GM18868 (cell line): Measurements from ENCODE around the gene P4HTM.
A peak's percentile ranks its signal among the peaks of the same experiment; 100 is the strongest.

Experiments used
- ATAC-seq: cut with Tn5 transposase; IDR thresholded peaks from one replicate; pipeline ENCODE4 v1.9.1; 2021; ENCODE audit warnings: mild to moderate bottlenecking, moderate library complexity; ENCODE audit not compliant: unreplicated experiment

Gene P4HTM

DNA sequence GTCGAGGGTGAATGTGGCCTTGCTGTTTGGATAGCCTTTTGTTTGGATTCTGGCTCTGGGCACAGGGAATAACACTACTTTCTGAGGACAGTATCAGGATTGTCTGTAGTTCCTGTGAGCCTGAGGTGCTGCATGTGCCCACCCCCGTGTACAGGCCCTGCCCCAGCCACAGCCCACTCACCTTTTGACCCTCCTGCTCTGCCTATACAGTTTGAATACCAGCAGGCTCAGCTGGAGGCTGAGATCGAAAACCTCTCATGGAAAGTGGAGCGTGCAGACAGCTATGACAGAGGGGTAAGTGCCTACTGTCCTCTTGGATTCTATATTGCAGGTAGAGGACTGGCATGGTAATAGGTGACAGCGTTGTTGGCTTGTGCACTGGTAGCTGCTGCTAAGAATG is 7.4 kb upstream of the P4HTM start:
- ATAC-seq, result no peak

GRCh38 chr3:48983096-48983495 is 6.9 kb upstream of the P4HTM start:
- no peak for ATAC-seq

- ATAC-seq, result no peak
These were observed 5.4 kb upstream of the P4HTM start for GRCh38 chr3:48984663-48985062.

DNA sequence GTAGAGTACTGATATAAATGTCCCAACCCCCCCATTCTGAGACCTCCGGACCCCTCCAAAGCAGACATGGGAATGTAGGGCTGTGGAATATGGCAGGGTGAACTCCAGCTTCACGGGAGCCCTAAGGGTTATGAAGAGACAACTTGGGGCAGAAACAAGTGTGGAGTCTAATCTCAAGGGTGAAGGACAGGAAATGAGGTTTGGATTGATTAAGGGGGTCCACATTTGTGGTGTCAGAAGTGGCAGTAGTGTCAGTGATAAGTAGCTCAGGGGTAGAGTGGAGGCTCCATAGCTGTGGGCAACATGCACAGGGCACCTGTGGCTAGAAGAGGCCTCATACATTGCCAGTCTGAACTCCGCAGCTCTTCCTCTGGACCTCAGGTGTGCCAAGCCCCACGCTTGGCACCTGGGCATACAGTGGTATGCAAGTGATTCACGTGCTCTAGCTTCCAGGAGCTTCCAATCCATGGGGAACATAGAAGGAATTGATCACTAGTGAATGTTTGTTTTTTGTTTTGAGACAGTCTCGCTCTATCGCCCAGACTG is 4.1 kb upstream of the P4HTM start:
- ATAC-seq, result no peak

DNA sequence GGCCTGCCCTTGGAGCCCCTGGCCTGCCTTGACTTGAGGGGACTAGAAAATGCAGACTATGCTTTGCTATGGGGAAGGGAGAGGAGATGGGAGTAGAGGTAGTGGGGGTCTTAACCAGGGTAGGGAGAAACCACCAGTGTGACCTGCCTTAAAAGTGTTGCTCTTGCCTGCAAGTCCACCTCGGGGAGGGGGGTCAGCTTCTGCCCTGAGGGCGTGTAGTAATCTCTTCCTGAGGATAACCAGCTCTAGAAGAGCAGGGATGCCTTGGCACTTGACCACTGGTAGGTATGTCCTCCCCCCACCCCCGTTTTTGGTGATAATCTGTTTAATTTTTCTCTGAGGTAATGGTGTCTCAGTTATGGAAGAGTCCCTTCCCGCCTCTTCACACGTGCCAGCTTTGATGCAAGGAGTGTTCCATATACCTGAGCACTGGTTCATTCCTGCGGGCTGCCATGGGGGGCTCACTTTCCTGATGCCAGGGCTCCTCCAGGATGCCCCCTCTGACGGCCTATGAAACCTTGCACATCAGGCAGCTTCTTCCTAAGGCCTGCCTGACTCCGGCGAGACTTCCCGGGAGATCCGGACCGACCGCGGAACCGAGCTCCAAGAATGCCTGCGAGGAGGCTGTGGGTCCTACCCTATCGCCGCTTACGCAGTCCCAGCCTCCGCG is 780 bp upstream of the P4HTM start:
- no peak for ATAC-seq

- ATAC-seq, result peak; percentile 23
These were observed 812 bp downstream of the P4HTM start for GRCh38 chr3:48990636-48991469.

GRCh38 chr3:48991851-48992545 is 2.0 kb downstream of the P4HTM start:
- ATAC-seq, result no peak

GRCh38 chr3:48993834-48994233 is 3.8 kb downstream of the P4HTM start:
- ATAC-seq, result no peak

DNA sequence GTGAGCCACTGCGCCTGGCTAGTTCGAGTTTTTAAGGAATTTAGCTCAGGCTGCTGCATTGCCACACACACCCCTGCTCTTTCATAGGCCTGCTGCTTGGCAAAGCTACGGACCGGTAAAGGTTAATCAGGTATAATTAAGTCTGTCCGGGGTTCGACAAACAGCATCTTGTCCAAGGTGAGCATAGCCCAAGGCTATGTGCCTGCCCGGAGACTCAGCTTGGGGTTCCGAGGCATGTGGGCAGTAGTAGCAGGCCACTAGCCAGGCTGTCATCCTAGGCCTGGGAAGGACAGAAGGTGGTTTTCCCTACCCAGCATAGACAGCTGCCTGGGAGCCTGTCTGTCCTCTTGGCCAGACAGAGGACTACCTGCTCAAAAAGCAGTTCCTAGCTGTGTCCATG is 6.6 kb downstream of the P4HTM start:
- no peak for ATAC-seq

DNA sequence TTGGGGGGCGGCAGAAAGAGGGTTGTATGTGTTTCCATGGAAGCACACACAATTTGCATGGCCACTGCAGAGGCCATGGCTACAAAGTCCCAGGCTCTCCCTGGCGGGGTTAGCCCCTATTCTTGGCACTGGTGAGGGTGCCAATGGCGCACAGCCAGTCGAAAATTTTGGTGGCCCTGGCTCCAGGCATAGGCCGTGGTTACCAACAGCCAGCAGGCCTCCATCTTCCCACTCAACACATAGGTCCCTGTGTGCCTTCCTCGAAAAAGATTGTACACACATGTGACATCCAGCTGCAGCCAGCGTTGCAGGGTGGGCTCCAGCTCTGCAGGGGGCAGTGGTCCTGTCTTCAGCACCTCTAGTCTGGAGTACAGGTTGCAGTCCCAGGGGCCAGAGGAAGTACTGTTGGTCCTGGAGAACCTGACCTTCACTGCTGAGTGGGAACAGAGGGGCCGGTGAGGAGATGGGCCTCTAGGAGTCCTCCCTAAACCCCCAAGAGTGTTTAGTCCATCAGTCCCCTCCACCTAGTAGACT is 7.1 kb downstream of the P4HTM start:
- no peak for ATAC-seq

- ATAC-seq, result no peak
These were observed 7.9 kb downstream of the P4HTM start for GRCh38 chr3:48997714-48998637.

DNA sequence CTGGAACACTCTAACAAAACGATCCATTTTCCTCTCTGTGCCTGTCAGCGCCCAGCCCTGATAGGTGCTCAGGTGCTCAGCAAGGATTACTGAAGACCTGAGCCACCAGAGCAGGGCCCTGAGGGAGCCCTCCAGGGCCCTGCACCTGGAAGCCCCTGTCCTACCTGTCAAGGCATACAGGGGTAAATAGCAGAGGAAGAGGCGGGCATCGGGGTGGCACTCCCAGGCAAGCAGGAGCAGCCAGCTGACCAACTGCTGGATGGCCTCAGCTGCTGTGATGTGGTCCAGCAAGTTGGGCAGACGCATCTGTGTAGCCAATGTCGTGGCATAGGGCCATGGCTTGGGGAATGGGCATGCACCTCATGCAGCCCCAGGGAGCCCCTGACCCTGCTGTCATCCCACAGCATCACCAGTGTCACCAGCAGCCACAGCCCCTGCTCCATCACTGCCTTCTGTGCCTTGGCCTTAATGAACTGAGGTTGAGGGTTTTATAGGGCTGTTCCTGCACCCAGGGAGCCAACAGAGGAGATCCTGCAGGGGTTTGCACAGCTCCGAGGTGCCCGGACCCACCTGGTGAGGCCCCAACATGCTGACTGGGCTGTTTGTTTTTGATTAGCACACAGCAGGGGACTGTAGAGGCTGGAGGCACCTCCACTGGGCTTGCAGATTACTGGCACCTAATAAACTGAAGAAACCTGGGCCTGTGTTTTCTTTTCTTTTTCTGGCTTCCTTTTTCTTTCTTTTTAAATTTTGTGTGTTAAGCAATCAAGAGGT is 9.2 kb downstream of the P4HTM start:
- no peak for ATAC-seq

DNA sequence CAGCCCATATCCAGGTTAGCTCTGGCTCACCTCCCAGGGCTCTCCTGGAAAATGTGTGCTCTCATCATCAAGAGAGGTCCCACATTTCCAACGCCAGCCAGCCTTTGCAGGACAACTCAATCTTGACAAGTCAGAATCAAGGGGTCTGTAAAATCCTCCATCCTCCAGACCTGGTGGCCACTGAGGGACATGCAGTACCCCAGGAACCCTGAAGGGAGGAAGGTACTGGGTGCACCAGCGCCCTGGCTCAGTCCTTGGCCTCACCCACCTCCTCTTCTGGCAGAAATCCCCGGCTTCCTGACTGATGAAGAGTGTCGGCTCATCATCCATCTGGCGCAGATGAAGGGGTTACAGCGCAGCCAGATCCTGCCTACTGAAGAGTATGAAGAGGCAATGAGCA is 11.1 kb downstream of the P4HTM start:
- ATAC-seq, result no peak

DNA sequence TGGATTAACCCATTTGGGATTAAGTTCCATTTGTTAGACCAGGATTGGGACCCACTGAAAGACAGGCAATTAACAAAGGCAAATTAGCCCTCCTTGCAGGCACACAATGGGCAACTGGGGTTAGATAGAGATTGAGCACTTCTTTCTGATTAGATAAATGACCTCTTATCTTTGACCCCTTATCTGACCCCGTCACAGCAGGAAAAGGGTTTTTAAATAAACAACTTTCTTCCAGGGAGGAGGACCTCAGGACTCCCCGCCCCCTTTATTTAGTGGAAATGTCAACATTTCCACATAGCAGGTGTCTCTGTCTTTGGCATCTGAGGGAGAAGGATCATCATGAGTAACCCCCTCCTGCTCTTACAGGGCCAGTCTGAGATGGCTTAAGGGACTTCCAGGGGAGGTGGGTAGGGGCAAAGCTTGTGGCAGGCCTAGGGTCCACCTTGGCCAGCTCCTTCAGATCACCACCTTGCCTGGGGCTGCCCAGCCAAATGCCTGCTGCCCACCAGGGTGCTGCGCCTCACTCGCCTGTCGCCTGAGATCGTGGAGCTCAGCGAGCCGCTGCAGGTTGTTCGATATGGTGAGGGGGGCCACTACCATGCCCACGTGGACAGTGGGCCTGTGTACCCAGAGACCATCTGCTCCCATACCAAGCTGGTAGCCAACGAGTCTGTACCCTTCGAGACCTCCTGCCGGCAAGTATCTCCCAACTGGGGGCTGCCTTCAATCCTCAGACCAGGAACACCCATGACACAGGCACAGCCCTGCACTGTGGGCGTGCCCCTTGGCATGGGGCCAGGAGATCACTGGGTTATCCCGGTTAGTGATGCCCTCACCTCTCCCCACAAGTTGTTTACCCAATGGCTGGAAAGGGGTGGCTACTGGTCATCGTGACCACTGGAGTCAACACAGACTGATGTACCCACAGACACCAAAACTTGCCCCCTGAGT is 14.6 kb downstream of the P4HTM start:
- ATAC-seq, result no peak

DNA sequence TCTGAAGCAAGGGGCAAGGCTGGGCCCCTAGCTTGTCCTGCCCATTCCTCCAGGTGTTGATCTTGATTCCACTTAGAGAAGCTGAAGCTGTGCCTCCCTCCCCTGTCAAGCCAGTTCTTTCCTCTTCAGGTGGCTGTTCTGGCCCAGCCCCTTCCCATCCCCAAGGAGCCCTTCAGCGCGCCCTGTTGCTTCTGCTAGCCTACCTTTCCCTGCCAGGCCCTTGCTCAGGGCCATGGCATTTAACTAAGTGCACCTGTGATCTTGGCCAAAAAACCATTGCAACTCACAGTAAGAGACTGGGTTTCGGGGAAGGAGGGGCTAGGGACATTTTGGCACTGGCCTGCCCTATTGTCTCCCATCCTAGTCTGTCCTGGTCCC is 15.3 kb downstream of the P4HTM start:
- ATAC-seq, result no peak

DNA sequence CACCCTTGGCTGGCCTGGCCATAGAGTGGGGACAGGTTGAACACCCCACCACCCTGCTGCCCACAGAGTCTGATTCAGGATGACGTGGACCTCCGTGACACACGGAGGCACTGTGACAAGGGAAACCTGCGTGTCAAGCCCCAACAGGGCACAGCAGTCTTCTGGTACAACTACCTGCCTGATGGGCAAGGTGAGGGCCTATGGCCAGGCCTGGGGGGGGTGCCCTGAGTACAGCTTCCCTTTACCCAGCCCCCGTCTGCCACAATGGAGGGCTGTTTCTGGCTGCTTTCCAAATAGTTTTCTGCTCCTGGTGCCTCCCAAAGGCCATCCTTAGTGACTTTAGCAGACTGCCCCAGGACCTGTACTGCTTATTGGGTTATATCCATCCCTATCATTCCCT is 16.0 kb downstream of the P4HTM start:
- no peak for ATAC-seq

DNA sequence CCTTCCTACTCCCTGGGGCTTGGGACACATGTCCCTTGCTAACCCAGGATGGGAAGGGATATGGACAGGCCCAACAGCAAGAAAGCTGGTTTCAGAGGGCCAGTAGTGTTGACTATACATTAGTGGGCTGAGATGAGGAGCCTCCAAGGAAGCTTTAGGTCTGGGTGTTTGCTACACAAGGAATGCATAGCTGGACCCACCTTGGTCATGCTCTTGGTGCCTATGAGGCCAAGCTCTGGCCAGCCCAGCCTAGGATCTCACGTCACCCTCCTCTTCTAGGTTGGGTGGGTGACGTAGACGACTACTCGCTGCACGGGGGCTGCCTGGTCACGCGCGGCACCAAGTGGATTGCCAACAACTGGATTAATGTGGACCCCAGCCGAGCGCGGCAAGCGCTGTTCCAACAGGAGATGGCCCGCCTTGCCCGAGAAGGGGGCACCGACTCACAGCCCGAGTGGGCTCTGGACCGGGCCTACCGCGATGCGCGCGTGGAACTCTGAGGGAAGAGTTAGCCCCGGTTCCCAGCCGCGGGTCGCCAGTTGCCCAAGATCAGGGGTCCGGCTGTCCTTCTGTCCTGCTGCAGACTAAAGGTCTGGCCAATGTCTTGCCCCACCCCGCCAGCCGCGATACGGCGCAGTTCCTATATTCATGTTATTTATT is 16.5 kb downstream of the P4HTM start:
- no peak for ATAC-seq
